ENCODE results near the gene PANX2.

DNA sequence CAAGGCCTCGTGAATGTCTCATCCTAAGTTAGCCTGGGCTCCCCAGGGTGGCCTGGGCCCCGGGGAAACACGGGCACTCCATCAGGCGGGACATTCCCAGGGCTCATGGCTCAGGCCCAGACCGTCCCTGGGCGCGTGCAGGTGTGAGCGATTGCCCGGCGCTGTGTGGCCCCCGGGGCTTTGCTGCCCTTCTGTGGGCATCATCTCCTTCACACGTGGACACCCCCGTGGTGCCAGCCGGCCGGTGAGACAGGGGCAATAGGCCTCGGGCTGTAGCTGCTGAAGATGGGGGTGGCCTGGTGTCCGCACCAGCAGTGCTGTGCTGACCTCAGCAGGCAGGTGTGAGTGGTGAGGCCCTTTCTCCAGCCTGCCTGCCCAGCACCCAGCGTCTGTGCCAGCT lies 25.7 kb downstream of the PANX2 start:
- TF ChIP-seq EZH2phosphoT487 (IDR thresholded peaks at IDR 0.05; ENCODE audit: low read length) (no peak), EZH2 (optimal IDR thresholded peaks at IDR 0.05; ENCODE audit: low read depth, low read length) (no peak)
- TF ChIP-seq, protein P1, sequence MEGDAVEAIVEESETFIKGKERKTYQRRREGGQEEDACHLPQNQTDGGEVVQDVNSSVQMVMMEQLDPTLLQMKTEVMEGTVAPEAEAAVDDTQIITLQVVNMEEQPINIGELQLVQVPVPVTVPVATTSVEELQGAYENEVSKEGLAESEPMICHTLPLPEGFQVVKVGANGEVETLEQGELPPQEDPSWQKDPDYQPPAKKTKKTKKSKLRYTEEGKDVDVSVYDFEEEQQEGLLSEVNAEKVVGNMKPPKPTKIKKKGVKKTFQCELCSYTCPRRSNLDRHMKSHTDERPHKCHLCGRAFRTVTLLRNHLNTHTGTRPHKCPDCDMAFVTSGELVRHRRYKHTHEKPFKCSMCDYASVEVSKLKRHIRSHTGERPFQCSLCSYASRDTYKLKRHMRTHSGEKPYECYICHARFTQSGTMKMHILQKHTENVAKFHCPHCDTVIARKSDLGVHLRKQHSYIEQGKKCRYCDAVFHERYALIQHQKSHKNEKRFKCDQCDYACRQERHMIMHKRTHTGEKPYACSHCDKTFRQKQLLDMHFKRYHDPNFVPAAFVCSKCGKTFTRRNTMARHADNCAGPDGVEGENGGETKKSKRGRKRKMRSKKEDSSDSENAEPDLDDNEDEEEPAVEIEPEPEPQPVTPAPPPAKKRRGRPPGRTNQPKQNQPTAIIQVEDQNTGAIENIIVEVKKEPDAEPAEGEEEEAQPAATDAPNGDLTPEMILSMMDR (IDR thresholded peaks at IDR 0.05; ENCODE audit: low read length): no peak

All from MM.1S (cell line).